Body of pancreas (tissue), 4 donors: ENCODE measurements around the gene SNRNP25. TPM values are rescaled to one million over a fixed set of nuclear protein-coding genes. Genes with fewer than 3 reads are reported as not detected.

Experiments
- ATAC-seq: fragments of 150-250 bp; one replicate; pipeline ENCODE4 v1.9.1; 2016
- DNase-seq, 4 donors: peaks; one replicate each; pipeline ENCODE4 v3.0.0-alpha.2; 2019
- H3K27ac ChIP-seq, 4 donors: fragments of 200-600 bp; sonication (generic); 1 replicate in 3 of 4; 2 replicates in 1 of 4; pipeline versions ENCODE4 v1.5.1 to v1.6.1; 2016 to 2019; ENCODE audit warnings: mild to moderate bottlenecking in 1 of 4, mixed read lengths in 1 of 4, moderate library complexity in 1 of 4
- H3K27me3 ChIP-seq, 2 donors: fragments of 200-600 bp; sonication (generic); one replicate each; pipeline ENCODE4 v1.6.0; 2016; ENCODE audit warnings: mild to moderate bottlenecking in 1 of 2
- H3K36me3 ChIP-seq, 2 donors: fragments of 200-600 bp; sonication (generic); replicated peaks in 1 of 2; 2 replicates each; pipeline ENCODE4 v1.5.1; 2016; ENCODE audit warnings: low read depth in 2 of 2; ENCODE audit not compliant: insufficient read depth in 1 of 2
- H3K4me1 ChIP-seq: fragments of 200-600 bp; sonication (generic); one replicate; pipeline ENCODE4 v1.6.0; 2016
- H3K4me3 ChIP-seq, 2 donors: fragments of 200-600 bp; sonication (generic); 1 replicate in 1 of 2; 2 replicates in 1 of 2; pipeline ENCODE4 v1.5.1; 2016 to 2019
- H3K9me3 ChIP-seq, 3 donors: fragments of 200-600 bp; sonication (generic); 1 replicate in 2 of 3; 2 replicates in 1 of 3; pipeline ENCODE4 v1.5.1; 2016
- CTCF ChIP-seq, 7 experiments: fragments of 450-650 bp in 4 of 7; fragments of 200-600 bp in 3 of 7; sonication (generic) in 3 of 7; IDR thresholded peaks; one replicate each; pipeline ENCODE4 v1.5.1; 2016 to 2019; ENCODE audit warnings: antibody characterized with exemption in 7 of 7
- POLR2A ChIP-seq, 3 donors: fragments of 450-650 bp; IDR thresholded peaks; one replicate each; pipeline ENCODE4 v1.6.1; 2016; ENCODE audit warnings: antibody characterized with exemption in 3 of 3, mild to moderate bottlenecking in 2 of 3
- WGBS, 2 donors: methylation state at CpG; one replicate each; pipeline ENCODE4 v1.1.5; 2017; 5-methylcytosine and 5-hydroxymethylcytosine counted together
- intact Hi-C: fragments of 100-400 bp; cut with DNase I; formaldehyde crosslinking; loops from one replicate; pipeline ENCODE4 v1.15.1; 2023
- total RNA-seq, 2 donors: library from RNA; depleted of rRNA; stranded (reverse); fragments of >200 nt; gene quantifications; one replicate each; pipeline ENCODE4 v1.1.0, GENCODE V29; 2016

Gene SNRNP25
- total RNA-seq, 2 donors from 2014 or later, result 13.2 to 13.5 TPM

DNA sequence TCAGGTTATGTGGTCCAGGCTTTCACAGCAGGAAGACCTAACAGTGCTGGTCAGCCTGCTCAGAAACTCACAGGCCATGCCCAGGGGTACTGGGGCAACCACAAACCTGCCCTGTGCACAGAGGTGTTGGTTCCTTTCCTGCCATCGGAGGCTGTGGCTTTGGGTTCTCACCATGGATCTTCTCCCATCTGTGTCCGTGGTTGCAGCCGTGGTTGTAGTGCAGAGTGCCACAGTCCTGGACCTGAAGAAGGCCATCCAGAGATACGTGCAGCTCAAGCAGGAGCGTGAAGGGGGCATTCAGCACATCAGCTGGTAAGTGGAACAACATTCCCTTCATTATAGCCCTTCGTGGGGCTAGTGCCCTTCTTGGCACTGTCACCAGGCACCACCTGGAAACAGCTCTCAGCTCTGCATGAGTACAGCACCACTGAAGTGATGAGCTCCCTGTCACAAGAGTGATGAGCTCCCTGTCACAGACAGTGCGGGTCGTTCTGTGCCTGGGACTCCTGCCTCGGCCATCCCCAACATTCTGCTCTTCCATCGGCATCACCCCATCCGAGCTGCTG, 2.0 kb downstream of the SNRNP25 start:
- Histone ChIP-seq H3K36me3 (peaks cover 0 to 3% of the 10 kb centered on the region in 2 donors), H3K4me3 (no peak overlapping the region), H3K9me3 (no peaks in the 10 kb centered on the region), H3K27ac (no peak overlapping the region), H3K27me3 (no peaks in the 10 kb centered on the region), H3K4me1 (peaks cover 17% of the 10 kb centered on the region)
- TF ChIP-seq CTCF (IDR thresholded peaks at IDR 0.05) (no peak), POLR2A (IDR thresholded peaks at IDR 0.05) (no peak)
- DNase-seq (no peak), ATAC-seq (no peak)
- intact Hi-C loops, result no loop called here
- WGBS, 2 donors, result 84 to 91% methylated on average over 6 to 11 of the region's 11 CpGs

DNA sequence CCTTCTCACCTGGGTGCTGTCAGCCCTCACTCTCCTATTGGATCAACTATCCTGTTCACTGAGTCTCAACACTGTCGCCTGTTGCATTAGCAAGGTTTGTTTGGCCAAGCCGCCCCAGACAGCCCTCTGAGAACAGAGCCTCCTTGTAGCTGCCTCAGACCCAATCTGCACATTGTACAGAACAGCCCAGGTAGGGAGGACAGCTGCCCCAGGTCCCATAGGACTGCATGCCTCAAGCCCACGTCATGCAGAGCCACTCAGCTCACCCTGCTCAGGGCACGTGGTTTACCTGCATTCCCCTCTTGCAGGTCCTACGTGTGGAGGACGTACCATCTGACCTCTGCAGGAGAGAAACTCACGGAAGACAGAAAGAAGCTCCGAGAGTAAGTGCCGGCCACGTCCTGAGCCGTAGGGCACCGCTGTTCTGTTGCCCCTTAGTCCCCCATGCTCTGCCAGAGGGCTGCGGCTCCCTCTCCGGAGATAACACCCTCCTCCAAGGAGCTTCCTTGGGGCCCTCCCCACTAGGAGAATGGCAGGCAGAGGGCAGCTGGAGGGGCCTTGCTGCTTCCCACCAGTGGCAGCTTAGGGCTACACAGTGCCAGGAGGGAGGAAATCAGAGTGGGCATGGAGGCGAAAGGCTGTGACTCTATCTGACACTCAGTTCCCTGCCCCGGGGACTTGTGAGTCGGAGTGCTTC, 2.8 kb downstream of the SNRNP25 start:
- TF ChIP-seq POLR2A (IDR thresholded peaks at IDR 0.05) (no peak), CTCF (IDR thresholded peaks at IDR 0.05) (no peak)
- Histone ChIP-seq H3K36me3 (peaks cover 0 to 3% of the 10 kb centered on the region in 2 donors), H3K4me3 (no peak overlapping the region), H3K27me3 (no peaks in the 10 kb centered on the region), H3K9me3 (no peaks in the 10 kb centered on the region), H3K4me1 (peaks cover 13% of the 10 kb centered on the region), H3K27ac (no peak overlapping the region)
- DNase-seq (no peak), ATAC-seq (no peak)
- WGBS, 2 donors, result 91 to 92% methylated on average over 12 to 17 of the region's 17 CpGs
- intact Hi-C loops, result no loop called here

- no peaks in the 10 kb centered on the region for H3K9me3 ChIP-seq
- H3K27me3 ChIP-seq, result no peaks in the 10 kb centered on the region
- WGBS, 2 donors, result 70 to 82% methylated on average over 6 to 8 of the region's 8 CpGs
- intact Hi-C loops, result no loop called here
- DNase-seq (no peak), ATAC-seq (no peak)
- H3K36me3 ChIP-seq, result peaks cover 0 to 3% of the 10 kb centered on the region in 2 donors
- H3K27ac ChIP-seq, result no peak overlapping the region
- no peak for TF ChIP-seq CTCF (IDR thresholded peaks at IDR 0.05)
- TF ChIP-seq POLR2A (IDR thresholded peaks at IDR 0.05), result no peak
- H3K4me1 ChIP-seq, result peaks cover 5% of the 10 kb centered on the region
- no peak overlapping the region for H3K4me3 ChIP-seq
These were observed 4.1 kb downstream of the SNRNP25 start for GRCh38 chr16:57711-58110.

- intact Hi-C loops, result no loop called here
- no peak overlapping the region for H3K27ac ChIP-seq
- H3K4me1 ChIP-seq, result peaks cover 5% of the 10 kb centered on the region
- H3K27me3 ChIP-seq, result no peaks in the 10 kb centered on the region
- DNase-seq (no peak), ATAC-seq (no peak)
- TF ChIP-seq CTCF (IDR thresholded peaks at IDR 0.05), result no peak
- no peak for TF ChIP-seq POLR2A (IDR thresholded peaks at IDR 0.05)
- H3K9me3 ChIP-seq, result no peaks in the 10 kb centered on the region
- no peak overlapping the region for H3K4me3 ChIP-seq
- WGBS, 2 donors, result 75 to 77% methylated on average over 20 to 29 of the region's 29 CpGs
- peaks cover 0 to 3% of the 10 kb centered on the region in 2 donors for H3K36me3 ChIP-seq
These were observed 5.1 kb downstream of the SNRNP25 start for GRCh38 chr16:58491-59439.
